BE2C (cell line): ENCODE data around the gene MAPK10.

Source experiments
- DNase-seq: peaks from one replicate; pipeline ENCODE4 v3.0.0-alpha.2; 2020
- H3K27me3 ChIP-seq: fragments of 250-450 bp; sonication (Bioruptor Pico); 2 replicates; pipeline ENCODE4 v1.5.1; 2020; ENCODE audit warnings: mild to moderate bottlenecking
- H3K36me3 ChIP-seq: fragments of 250-450 bp; sonication (Bioruptor Pico); 2 replicates; pipeline ENCODE4 v1.5.1; 2020; ENCODE audit warnings: mild to moderate bottlenecking
- H3K4me1 ChIP-seq: fragments of 250-450 bp; sonication (Bioruptor Pico); 2 replicates; pipeline ENCODE4 v1.5.1; 2020
- H3K4me3 ChIP-seq: 2 replicates; pipeline ENCODE4 v1.5.1; 2011; ENCODE audit warnings: low read depth, low read length
- H3K9me3 ChIP-seq: fragments of 250-450 bp; sonication (Bioruptor Pico); 2 replicates; pipeline ENCODE4 v1.5.1; 2020
- CTCF ChIP-seq: IDR thresholded peaks from 2 replicates; pipeline ENCODE4 v1.5.1; 2012; ENCODE audit warnings: mild to moderate bottlenecking, low read depth, low read length

The MAPK10 gene

DNA sequence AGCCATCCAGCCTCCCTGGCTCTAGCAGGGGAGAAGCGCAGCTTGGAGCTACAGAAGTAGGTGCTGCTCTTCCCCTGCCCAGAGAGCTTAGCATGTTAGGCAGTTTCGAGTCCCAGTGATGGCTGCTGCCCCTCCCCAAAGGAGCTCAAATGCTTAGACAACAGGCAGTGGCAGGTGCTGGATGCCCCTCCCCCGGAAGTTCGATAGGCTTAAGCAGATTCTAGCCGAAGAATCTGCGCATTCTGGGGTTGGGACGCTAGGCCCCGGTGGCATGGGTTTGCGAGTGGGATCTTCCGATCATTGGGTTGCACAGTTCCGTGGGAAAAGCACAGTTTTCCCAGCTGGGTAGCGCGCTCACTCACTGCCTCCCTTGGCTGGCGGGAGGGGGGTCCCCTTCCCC lies 117.2 kb downstream of the MAPK10 start:
- Histone ChIP-seq H3K9me3 (no peaks in the 10 kb centered on the region), H3K36me3 (no peaks in the 10 kb centered on the region), H3K4me3 (no peak overlapping the region), H3K4me1 (no peaks in the 10 kb centered on the region), H3K27me3 (no peaks in the 10 kb centered on the region)
- no peak for TF ChIP-seq CTCF
- DNase-seq = no peak

DNA sequence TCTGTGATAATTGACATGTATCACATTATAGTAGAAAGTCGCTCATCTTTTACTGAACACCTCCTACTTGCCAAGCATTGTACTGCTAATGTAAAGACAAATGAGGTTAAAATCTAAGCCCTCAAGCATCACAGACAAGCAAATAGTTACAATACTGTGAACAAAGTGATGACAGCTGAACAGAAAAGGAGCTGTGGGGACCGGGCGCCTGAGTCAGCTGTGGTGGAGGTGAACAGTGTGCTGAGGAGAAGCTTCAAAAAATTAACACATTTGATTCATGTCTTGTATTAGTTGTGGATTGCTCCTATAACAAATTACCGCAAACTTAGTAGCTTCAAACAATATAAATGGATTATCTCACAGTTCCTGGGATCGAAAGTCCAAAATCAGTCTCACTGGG lies 124.3 kb downstream of the MAPK10 start:
- no peaks in the 10 kb centered on the region for H3K27me3 ChIP-seq
- H3K36me3 ChIP-seq = no peaks in the 10 kb centered on the region
- H3K4me3 ChIP-seq = no peak overlapping the region
- H3K9me3 ChIP-seq = no peaks in the 10 kb centered on the region
- DNase-seq = no peak
- no peaks in the 10 kb centered on the region for H3K4me1 ChIP-seq
- TF ChIP-seq CTCF = no peak

DNA sequence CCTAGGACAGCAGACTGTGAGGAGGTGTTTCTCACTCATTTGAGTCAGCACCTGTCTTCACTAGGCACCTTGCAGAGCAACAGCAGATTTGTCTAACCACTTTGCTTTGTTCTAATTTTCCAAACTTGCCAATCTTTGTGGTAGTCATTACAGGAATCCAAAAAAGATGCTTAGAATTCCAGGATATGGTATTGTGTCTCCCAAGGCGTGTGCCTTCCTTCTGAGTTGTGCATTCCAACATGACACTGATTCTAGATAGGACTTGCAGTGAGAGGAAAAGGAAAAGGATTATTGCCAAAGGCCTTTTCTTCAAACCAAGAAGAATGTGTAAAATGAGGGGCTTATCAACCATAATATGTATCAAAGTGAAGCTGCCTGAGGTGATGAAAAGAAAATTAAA lies 126.2 kb downstream of the MAPK10 start:
- no peak for TF ChIP-seq CTCF
- H3K4me1 ChIP-seq = no peaks in the 10 kb centered on the region
- no peaks in the 10 kb centered on the region for H3K27me3 ChIP-seq
- H3K9me3 ChIP-seq = no peaks in the 10 kb centered on the region
- no peak overlapping the region for H3K4me3 ChIP-seq
- DNase-seq = no peak
- H3K36me3 ChIP-seq = no peaks in the 10 kb centered on the region

- Histone ChIP-seq H3K9me3 (no peaks in the 10 kb centered on the region), H3K4me1 (no peaks in the 10 kb centered on the region), H3K36me3 (no peaks in the 10 kb centered on the region), H3K4me3 (no peak overlapping the region), H3K27me3 (no peaks in the 10 kb centered on the region)
- no peak for TF ChIP-seq CTCF
- no peak for DNase-seq
Observed at GRCh38 chr4:86233090-86233489, 126.8 kb downstream of the MAPK10 start.

DNA sequence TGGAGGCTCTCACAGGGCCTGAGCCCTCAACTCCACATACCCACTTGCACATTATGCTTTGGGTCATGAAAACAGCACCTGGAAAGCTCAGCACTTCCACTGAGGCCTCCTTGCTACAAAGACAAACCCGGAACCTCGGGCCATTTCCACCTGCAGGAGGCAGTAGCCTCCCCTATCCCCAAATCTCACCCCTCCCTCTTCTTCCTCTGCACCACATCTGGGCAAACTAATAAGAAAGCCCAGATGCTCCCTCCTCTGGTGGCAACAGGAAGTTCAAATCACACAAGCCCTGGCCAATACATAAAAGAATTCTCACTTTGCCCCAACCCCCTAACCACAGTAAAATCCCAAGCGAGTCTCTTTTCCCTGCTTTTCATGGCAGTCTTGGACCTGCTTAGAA lies 136.4 kb downstream of the MAPK10 start:
- H3K27me3 ChIP-seq = no peaks in the 10 kb centered on the region
- no peaks in the 10 kb centered on the region for H3K36me3 ChIP-seq
- DNase-seq = peak; percentile 45
- no peaks in the 10 kb centered on the region for H3K9me3 ChIP-seq
- H3K4me1 ChIP-seq = peaks cover 5% of the 10 kb centered on the region
- H3K4me3 ChIP-seq = no peak overlapping the region
- TF ChIP-seq CTCF = peak; percentile 70

DNA sequence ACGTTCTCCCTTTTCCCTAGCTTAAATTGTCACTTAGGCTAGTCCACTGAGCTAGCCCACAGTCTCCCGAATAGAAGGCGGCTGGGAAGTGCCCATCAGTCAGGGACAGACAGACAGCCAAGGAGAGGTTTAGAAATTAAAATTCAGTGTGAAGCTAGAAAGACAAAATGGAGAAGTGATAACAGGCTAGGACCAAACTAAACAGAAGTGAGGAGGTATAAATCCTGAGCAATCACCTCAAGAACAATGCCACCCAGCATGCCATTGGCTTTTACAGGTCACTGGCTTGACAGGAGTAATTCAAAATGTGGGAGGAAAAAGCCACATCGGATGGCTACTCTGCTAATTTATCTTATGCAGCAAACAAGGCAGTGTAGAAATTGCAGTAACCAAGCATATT lies 138.9 kb downstream of the MAPK10 start:
- Histone ChIP-seq H3K36me3 (no peaks in the 10 kb centered on the region), H3K4me1 (peaks cover 5% of the 10 kb centered on the region), H3K4me3 (no peak overlapping the region), H3K9me3 (no peaks in the 10 kb centered on the region), H3K27me3 (no peaks in the 10 kb centered on the region)
- DNase-seq = no peak
- no peak for TF ChIP-seq CTCF
